Astrocyte (in vitro differentiated cells and primary cell): ENCODE measurements around the gene GLRX.
"Not testable (repeated sequence)": the region's sequence is repeated elsewhere in the genome, so short reads cannot be mapped to it uniquely, and the experiment has no call there.

Source experiments
- EZH2 ChIP-seq: IDR thresholded peaks from 2 replicates; pipeline ENCODE4 v1.6.1; 2012; ENCODE audit warnings: mild to moderate bottlenecking, low read length, inconsistent platforms; ENCODE audit not compliant: insufficient read depth
- TF ChIP-seq, protein P1 (sequence below): IDR thresholded peaks from 2 replicates; pipeline ENCODE4 v1.5.1; 2011; ENCODE audit warnings: low read depth, mild to moderate bottlenecking, inconsistent platforms, low read length, moderate library complexity; ENCODE audit not compliant: insufficient read depth

- TF ChIP-seq, protein P1, sequence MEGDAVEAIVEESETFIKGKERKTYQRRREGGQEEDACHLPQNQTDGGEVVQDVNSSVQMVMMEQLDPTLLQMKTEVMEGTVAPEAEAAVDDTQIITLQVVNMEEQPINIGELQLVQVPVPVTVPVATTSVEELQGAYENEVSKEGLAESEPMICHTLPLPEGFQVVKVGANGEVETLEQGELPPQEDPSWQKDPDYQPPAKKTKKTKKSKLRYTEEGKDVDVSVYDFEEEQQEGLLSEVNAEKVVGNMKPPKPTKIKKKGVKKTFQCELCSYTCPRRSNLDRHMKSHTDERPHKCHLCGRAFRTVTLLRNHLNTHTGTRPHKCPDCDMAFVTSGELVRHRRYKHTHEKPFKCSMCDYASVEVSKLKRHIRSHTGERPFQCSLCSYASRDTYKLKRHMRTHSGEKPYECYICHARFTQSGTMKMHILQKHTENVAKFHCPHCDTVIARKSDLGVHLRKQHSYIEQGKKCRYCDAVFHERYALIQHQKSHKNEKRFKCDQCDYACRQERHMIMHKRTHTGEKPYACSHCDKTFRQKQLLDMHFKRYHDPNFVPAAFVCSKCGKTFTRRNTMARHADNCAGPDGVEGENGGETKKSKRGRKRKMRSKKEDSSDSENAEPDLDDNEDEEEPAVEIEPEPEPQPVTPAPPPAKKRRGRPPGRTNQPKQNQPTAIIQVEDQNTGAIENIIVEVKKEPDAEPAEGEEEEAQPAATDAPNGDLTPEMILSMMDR = not testable (repeated sequence)
- TF ChIP-seq EZH2 = not testable (repeated sequence)
Observed at GRCh38 chr5:95836971-95837370, 14.4 kb upstream of the GLRX start.
